NB4 (cell line): ENCODE data around the gene BTBD19.

Experiments used
- DNase-seq: peaks from one replicate; pipeline ENCODE4 v3.0.0; 2010; ENCODE audit warnings: low read depth
- H3K4me3 ChIP-seq: one replicate; pipeline ENCODE4 v1.5.1; 2011; ENCODE audit warnings: mild to moderate bottlenecking, low read depth, low read length, moderate library complexity
- CTCF ChIP-seq: IDR thresholded peaks from one replicate; pipeline ENCODE4 v1.5.1; 2012; ENCODE audit warnings: low read depth, low read length
- MAX ChIP-seq: IDR thresholded peaks from 2 replicates; pipeline ENCODE4 v1.6.1; 2011; ENCODE audit warnings: low read depth, low read length
- MYC ChIP-seq: IDR thresholded peaks from 2 replicates; pipeline ENCODE4 v1.6.1; 2011; ENCODE audit warnings: low read depth, low read length
- POLR2A ChIP-seq: IDR thresholded peaks from 2 replicates; pipeline ENCODE4 v1.6.1; 2011; ENCODE audit warnings: mild to moderate bottlenecking; ENCODE audit not compliant: insufficient read length; ENCODE audit errors: extremely low read depth

BTBD19 gene

GRCh38 chr1:44828841-44829440 is 20.6 kb downstream of the BTBD19 start:
- no peak overlapping the region for H3K4me3 ChIP-seq
- DNase-seq = no peak
- TF ChIP-seq MAX = no peak
- no peak for TF ChIP-seq CTCF
- TF ChIP-seq POLR2A = no peak
- no peak for TF ChIP-seq MYC

- no peak for DNase-seq
- TF ChIP-seq POLR2A (no peak), MYC (no peak), CTCF (no peak)
- H3K4me3 ChIP-seq = no peak overlapping the region
These were observed 21.4 kb downstream of the BTBD19 start for GRCh38 chr1:44829506-44830384.

GRCh38 chr1:44830900-44831304 is 22.6 kb downstream of the BTBD19 start:
- TF ChIP-seq MAX (no peak), POLR2A (no peak), MYC (no peak), CTCF (no peak)

GRCh38 chr1:44831516-44831915 is 23.2 kb downstream of the BTBD19 start:
- H3K4me3 ChIP-seq = no peak overlapping the region
- TF ChIP-seq POLR2A = no peak
- no peak for TF ChIP-seq CTCF
- TF ChIP-seq MAX = no peak
- TF ChIP-seq MYC = no peak
- DNase-seq = no peak

More at GRCh38 chr1:44830900-44831304, 22.6 kb downstream of the BTBD19 start:
- DNase-seq = no peak
- no peak overlapping the region for H3K4me3 ChIP-seq

- no peak for TF ChIP-seq MYC
- TF ChIP-seq CTCF = no peak
- no peak for TF ChIP-seq MAX
- no peak for TF ChIP-seq POLR2A
- no peak overlapping the region for H3K4me3 ChIP-seq
- DNase-seq = no peak
These were observed 23.9 kb downstream of the BTBD19 start for GRCh38 chr1:44832056-44832705.
